HG03196 (cell line): ENCODE data around the gene LRRC41.

ENCODE experiments used
- ATAC-seq: cut with Tn5 transposase; IDR thresholded peaks from one replicate; pipeline ENCODE4 v1.9.1; 2021; ENCODE audit not compliant: unreplicated experiment

Gene LRRC41

DNA sequence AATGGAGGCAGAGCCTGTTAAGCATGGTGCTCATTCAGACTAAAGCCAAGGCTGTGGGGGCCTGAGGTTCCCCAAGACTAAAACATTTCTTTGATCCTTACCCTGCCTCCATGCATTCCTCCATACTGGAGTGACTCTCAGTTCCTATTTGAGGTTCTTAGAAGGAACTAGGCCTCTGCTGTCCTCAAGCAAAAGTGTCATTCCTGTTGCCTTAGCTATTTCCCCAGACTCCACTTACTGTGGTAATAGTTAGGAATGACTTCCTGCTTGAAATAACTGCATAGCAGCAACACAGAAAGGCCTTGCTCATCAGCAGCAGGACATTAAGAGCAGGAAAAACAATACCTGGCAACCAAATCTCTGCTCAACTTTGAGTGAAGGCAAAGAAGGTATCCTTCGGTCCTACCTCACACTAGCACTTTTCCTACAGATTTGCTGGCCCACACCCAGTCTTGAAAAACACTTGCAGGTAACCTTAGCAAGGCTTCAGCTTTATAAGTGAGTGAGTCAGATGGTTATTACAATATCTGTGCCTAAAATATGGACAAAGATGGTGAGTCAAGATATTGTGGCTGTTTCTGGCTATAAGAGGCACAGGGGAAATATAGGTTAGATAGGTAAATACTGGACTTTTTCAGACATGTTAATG lies 14.8 kb downstream of the LRRC41 start:
- no peak for ATAC-seq

- ATAC-seq, result no peak
Observed at GRCh38 chr1:46285730-46286477, 17.5 kb downstream of the LRRC41 start.

- no peak for ATAC-seq
Observed at GRCh38 chr1:46284597-46285564, 18.5 kb downstream of the LRRC41 start.

DNA sequence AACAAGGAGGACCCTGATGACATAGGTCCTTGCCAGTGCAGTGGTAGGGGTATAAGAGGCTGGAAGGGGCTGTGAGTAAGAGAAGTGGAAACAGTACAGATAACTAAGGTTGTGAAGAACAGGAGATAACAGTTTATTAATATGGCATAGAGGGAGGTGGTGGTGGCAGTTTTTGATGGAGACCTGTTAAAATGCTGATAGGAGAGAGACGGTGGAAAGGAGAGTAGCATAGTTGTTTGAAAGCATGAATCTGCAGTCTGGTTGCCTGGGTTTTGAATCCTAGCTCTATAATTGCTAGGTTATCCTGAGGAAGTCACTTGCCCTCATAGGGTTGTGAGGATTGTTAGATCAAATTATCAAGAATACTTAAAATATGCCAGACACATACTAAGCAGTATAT lies 19.4 kb downstream of the LRRC41 start:
- no peak for ATAC-seq

- no peak for ATAC-seq
Observed at GRCh38 chr1:46281021-46281420, 22.4 kb downstream of the LRRC41 start.

DNA sequence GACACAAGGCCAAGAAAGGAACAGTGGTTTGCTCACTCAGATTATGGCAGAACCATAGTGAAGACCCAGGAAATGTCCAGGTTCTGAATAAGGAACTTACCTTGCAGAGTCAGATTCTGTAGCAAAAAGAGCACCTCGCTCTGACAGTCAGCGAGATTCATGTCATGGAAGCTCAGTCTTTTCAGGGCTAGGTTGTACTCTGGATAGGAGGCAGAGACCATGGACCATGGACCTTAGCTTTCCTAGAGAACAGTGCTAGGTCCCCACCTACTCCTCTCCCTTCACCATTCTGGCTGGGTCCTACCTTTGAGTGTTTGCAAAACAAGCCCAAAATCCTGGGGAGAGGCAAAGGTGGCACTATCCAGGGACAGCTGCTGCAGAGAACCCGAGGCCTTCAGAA lies 23.3 kb downstream of the LRRC41 start:
- no peak for ATAC-seq

DNA sequence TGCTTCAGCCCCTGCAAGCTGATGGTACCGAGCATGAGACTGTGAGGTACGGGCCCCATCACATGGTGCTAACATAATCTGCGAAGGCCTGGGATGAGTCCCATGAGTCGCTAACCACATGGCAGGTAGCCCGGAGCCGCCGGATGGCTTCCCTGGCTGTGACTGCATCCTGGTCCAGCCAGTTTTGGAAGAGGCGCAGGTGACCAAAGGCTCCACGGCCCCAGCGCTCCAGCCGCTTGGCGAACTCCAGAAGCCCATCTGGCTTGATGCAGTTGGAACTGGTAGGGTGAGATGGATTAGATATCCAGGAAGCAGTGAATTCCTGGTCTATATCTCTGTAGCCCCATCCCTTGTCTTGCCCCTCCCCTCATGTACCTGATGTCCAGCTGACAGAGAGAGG lies 24.6 kb downstream of the LRRC41 start:
- no peak for ATAC-seq

DNA sequence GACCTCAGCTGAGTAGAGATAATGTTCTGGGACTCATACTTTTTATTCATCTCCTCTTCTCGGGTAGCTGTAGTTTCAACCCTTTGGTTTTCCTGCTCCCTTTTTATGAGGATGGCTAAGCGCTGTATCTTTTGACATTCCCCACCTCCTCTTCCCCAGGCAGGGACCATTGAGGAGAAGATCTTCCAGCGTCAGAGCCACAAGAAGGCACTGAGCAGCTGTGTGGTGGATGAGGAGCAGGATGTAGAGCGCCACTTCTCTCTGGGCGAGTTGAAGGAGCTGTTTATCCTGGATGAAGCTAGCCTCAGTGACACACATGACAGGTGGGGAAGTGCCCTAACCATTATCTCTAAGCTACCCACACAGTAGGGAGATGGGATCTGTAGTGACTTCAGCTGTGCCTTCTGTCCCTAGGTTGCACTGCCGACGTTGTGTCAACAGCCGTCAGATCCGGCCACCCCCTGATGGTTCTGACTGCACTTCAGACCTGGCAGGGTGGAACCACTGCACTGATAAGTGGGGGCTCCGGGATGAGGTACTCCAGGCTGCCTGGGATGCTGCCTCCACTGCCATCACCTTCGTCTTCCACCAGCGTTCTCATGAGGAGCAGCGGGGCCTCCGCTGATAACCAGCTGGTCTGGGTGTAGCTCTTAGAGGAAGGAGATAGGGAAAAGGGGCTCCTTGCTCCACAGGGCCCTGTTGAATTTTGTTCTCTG lies 25.6 kb downstream of the LRRC41 start:
- ATAC-seq, result no peak

GRCh38 chr1:46275030-46275337 lies 28.4 kb downstream of the LRRC41 start:
- ATAC-seq, result no peak

DNA sequence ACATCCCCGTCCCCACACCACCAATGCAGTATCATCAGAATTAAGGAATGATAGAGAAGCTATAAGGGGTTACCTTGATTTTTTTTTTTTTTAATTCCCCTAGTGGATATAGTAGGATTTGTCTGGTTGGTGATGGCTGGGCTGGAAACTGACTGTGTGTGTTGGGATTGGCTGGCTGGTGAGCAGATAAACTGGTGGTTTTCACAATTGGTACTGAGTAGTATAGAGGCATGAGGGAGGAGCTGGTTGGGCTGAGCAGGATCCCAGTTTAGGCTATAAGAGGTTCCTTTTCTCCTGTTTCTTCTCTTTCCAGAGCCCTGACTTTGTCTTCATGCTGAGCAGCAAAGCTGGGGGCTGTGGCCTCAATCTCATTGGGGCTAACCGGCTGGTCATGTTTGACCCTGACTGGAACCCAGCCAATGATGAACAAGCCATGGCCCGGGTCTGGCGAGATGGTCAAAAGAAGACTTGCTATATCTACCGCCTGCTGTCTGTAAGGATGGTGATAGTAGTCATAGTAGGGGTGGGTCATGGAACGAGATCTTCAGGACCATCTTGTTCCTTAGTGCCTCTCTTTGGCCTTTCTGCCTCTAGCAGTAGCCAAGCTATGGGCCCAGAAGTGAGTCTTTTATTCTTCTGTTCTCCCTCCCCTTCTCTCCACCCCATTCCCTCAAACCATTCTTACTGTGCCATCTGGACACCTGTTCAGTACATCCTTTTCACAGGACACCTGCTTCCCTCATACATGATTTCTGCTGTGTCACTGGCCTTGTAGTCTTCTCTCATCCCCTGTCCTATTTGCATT lies 29.0 kb downstream of the LRRC41 start:
- ATAC-seq, result no peak

GRCh38 chr1:46268578-46268977 lies 34.8 kb downstream of the LRRC41 start:
- ATAC-seq, result no peak

DNA sequence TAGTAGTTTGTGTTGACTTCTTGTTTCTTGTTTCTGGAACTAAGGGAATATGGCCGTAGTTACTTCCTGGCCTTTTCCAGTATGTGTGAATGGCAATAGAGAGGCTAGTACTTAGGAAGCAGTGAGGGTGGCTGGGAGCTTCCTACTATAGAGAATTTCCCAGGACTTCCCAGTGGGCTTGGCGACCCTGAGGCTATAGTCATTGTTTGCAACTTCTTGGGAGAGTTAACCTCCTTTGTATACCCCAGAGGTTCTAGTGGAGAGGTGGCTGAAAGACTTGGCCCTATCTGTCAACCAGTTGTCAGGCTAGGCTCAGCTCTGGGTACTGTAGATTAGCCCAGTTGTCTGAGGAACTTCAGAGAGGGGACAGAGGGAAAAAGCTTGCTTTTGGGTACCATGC lies 40.3 kb downstream of the LRRC41 start:
- no peak for ATAC-seq

DNA sequence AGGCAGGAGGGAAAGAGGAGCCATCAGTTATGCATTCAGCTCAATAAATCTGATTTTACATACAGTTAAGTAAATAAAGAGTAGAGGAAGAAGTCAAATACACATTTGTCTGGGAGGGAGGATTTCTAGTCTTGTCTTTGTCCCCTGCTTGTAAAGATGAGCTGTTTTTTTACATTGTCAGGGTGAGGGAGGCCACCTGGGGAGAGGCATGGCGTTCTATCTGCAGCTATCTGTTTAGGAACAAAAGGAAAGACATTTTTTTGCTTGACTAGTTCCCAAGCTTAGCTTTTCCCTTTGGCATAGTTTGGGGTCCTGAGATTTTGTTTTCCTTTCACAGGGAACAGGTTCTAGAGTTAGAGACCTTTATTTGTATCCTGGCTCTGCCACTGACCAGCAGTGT lies 40.9 kb downstream of the LRRC41 start:
- no peak for ATAC-seq

- ATAC-seq, result no peak
Observed at GRCh38 chr1:46256523-46256922, 46.9 kb downstream of the LRRC41 start.

DNA sequence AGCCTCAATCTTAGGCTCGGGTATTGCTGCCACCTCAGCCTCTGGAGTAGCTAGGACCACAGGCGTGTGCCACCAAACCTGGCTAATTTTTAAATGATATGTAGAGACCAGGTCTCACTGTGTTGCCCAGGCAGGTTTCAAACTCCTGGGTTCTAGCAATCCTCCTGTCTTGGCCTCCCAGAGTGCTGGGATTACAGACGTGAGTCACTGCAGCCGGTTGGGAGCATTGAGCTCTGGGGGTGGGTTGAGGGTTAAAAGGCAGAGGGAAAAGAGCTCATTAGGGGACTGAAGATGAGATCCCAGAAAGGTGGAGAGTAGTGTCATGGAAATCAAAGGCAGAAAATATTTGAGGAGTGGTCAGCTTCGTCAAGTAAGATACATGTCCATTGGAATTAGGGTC lies 48.7 kb downstream of the LRRC41 start:
- no peak for ATAC-seq

GRCh38 chr1:46248122-46248920 lies 55.1 kb downstream of the LRRC41 start:
- no peak for ATAC-seq

GRCh38 chr1:46247436-46248121 lies 55.8 kb downstream of the LRRC41 start, which contains the start of gene RAD54L:
RAD54L (plus strand) TSS chr1:46247763; CDS start chr1:46248406, 643 bp downstream.
- peak; percentile 93 for ATAC-seq

DNA sequence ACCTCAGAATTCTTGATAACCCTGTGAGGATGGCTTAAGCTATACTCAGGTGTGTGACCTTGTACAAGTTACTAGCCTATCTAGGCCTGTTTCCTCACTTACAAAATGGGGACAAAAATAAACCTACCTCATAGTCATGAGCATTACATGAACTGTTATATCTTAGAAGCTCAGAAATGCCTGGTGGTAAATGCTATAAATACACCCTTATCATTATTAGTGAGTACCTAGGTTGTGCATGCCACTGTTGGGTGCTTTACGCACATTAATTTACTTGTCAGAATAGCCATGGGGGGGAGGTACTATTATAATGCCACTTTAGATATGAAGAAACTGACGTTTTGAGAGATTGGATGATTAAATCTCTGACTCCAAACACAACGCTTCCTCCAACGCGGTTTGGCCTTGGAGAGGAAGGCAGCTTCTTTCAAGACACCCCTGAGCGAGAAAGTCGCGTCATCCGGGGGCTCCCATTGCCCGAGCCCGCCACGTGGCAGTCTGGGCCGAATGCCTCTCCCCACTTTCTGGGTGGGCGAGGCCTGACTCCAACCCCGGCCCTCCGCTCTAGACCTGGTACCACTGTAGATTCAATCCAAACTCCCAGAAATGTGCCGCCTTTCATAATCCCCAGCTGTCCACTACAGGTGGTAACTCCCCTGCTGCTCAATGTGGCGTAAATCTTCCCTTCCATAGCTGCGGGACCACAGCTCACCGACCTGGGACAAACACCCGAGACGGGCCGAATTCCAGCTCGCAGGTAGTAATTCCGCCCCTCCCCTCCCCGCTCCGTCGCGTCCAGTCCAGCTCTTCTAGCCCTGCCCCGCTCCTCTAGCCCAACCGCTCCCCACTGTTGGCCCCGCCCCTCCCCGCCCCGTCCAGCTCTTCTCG lies 56.6 kb downstream of the LRRC41 start:
- ATAC-seq, result peak; percentile 44
